HG02870 (cell line): ENCODE results near the gene MCM10.
"Not testable (repeated sequence)": the region's sequence is repeated elsewhere in the genome, so short reads cannot be mapped to it uniquely, and the experiment has no call there.

Experiments
- ATAC-seq: cut with Tn5 transposase; IDR thresholded peaks from one replicate; pipeline ENCODE4 v1.9.1; 2021; ENCODE audit warnings: mild to moderate bottlenecking, moderate library complexity; ENCODE audit not compliant: unreplicated experiment

The MCM10 gene

GRCh38 chr10:13160934-13161856, at the start of gene MCM10:
Gene MCM10 (plus strand): TSS chr10:13161558. CDS start chr10:13164203, 2,645 bp downstream.
- ATAC-seq, result peak; percentile 99

- ATAC-seq, result no peak
Observed at GRCh38 chr10:13113544-13113943, 47.8 kb upstream of the MCM10 start.

DNA sequence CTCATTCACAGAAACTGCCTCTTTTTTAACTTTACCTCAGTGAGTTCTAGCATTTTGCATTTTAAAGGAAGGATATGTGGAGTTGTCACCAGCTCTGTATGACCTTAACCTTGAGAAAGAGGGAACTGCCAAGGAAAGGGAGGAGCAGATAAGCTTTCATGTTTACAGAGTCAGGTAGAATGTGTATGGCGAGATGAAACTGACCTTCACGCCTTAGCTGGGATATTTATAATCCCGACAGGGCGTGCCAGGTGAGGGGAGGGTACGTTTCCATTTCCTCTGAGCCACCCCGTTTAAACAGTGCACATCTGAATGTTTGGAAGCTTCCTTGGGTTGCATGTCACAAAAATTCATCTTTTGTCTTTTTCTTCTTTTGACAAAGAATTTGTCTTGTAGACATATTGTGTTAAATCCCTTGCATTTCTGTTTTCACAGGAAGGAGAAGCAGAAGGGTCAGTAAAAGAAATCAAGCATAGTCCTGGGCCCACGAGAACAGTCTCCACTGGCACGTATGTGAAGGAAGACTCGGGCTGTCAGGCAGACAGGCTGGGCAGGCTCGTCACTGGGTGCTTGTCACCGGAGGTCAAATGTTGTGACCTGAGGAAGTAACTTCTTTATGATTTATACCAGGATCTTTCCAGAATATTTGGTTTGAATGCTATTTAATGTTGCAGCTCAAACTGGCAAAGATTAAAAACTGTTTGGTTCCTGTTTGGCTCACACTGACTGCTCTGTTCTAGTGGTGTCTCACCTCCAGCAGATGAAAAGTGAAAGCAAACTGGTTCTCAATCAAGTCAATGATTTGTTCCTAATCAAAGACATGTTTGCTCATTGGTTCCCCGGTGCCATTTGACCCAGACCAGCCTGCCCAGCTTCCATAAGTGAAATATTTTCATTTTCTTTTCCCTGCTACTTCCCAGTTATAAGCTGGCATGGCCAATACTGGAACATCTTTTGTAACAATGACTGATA, 45.2 kb upstream of the MCM10 start:
- ATAC-seq, result no peak

DNA sequence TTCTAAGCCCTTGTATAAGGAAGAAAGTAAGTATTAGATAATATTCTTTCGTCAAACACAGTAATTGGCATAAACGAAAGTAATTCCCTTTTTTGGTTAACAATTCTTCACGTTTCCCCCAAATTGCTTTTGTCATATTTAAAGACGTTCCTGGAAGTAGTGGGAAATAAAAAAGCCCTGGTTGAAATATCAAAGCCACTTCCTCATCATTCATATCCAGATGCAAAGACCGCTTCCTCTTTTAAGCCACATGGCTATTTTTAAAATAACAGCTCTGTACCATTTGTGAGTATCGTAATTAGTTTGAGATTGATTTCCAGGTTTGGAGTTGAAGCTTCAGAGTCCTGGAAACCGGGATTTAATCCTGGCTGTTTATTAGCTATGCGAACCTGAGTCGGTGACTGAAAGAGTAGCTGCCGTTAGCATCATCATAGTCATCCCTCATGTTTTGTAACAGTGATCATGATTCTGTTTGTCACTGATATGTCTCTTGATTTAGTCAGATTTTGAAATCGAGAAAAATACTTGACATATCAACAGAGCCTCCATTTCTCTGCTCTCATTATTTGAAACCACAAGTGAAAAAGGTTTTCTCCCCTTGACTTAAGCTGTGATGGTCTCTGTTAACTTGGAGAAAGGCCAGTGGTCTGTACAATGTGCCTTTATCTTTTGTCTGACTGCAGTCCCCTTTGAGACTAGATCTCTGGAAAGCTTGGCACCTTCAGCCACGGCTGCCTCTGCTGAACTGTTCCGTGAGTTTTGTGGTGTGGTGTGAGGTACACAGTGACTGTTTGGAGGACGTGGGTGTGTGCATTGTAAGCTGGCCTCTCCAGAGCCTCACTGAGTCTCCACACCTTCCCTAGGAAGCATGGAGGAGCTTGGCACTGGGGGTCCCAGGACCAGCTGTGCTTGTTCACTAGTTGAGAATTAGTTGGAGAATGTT, 43.2 kb upstream of the MCM10 start:
- no peak for ATAC-seq

- no peak for ATAC-seq
Observed at GRCh38 chr10:13118784-13119410, 42.5 kb upstream of the MCM10 start.

DNA sequence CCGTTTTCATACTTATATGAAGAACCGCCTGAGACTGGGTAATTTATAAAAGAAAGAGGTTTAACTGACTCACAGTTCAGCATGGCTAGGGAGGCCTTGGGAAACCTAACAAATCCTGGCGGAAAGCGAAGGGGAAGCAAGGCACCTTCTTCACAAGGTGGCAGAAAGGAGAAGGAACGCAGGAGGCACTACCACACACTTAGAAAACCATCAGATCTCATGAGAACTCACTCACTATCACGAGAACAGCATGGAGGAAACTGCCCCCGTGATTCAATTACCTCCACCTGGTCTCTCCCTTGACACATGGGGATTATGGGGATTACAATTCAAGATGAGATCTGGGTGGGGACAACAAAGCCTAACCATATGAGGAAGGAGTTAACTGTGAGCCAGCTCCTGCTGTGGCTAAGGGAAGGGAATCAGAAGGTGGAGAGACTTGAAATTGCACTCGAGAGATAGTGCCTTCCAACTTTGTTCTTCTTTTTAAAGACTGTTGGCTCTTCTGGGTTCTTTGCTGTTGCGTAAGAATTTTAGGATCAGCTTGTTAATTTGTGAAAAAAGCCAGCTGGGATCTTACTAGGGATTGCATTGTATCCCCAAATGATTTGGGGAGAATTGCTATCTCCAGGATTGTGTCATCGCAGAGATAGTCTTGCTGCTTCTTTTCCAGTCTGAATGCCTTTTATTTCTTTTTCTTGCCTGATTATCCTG, 40.4 kb upstream of the MCM10 start:
- ATAC-seq, result peak; percentile 16

- ATAC-seq, result no peak
Observed at GRCh38 chr10:13121500-13121854, 39.9 kb upstream of the MCM10 start.

DNA sequence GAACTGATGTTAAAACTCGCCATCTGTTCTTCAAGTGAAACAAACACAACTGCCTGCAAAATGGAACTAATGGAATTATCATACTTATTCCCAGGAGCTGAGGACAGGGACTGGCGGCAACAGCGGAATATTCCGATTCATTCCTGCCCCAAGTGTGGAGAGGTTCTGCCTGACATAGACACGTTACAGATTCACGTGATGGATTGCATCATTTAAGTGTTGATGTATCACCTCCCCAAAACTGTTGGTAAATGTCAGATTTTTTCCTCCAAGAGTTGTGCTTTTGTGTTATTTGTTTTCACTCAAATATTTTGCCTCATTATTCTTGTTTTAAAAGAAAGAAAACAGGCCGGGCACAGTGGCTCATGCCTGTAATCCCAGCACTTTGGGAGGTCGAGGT, 24.7 kb upstream of the MCM10 start:
- no peak for ATAC-seq

- no peak for ATAC-seq
Observed at GRCh38 chr10:13139150-13139549, 22.2 kb upstream of the MCM10 start.

GRCh38 chr10:13139676-13140075, 21.7 kb upstream of the MCM10 start:
- no peak for ATAC-seq

DNA sequence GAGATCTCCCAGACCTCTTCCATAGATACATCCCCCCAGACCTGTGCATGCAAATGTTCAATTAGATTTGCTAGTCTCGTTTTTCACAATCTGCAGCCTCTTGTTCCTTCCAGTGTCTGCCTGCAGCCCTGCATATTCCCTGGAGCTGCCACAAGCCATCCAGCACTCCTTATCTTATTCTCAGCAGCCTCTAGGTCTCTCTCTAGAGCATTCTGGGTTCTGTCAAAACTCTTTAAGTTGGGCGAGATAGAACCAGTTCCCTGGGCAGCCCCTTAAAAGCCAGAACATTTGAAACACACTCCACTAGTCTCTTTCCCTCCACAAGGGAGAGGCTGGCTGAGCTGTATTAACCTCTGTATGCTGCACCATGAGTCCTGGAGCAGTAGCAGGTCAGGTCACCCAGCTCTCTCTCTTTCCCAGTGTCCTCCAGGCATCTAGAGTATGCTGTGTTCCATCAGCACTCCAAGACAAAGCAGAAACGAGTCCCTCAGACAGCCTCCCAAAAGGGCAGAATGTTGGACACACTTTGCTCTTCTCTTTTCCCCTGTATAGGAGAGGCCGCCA, 20.6 kb upstream of the MCM10 start:
- no peak for ATAC-seq

- no peak for ATAC-seq
Observed at GRCh38 chr10:13143766-13144165, 17.6 kb upstream of the MCM10 start.

- no peak for ATAC-seq
Observed at GRCh38 chr10:13144814-13145213, 16.5 kb upstream of the MCM10 start.

GRCh38 chr10:13146379-13146778, 15.0 kb upstream of the MCM10 start:
- ATAC-seq, result no peak

GRCh38 chr10:13147161-13147560, 14.2 kb upstream of the MCM10 start:
- no peak for ATAC-seq

DNA sequence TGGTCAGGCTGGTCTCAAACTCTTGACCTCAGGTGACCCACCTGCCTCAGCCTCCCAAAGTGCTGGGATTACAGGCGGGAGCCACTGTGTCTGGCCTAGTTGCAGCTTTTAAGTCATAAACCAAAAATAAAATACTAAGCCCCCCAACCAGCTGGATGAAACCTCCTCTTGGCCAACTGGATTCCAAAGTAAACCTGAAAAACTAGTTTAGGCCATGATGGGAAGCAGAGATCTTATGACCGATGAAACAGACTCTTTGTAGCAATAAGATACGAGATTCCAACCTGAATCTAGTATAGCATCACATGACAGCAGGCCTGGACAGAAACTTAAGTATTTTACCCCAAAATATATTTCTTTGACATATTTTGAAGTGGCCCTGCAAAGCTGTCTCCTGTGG, 9.1 kb upstream of the MCM10 start:
- ATAC-seq, result no peak

DNA sequence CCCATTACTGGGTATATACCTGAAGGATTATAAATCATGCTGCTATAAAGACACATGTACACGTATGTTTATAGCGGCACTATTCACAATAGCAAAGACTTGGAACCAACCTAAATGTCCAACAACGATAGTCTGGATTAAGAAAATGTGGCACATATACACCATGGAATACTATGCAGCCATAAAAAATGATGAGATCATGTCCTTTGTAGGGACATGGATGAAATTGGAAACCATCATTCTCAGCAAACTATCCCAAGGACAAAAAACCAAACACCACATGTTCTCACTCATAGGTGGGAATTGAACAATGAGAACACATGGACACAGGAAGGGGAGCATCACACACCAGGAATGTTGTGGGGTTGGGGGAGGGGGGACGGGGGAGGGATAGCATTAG, 5.5 kb upstream of the MCM10 start:
- ATAC-seq, result not testable (repeated sequence)

- no peak for ATAC-seq
Observed at GRCh38 chr10:13158401-13158800, 3.0 kb upstream of the MCM10 start.

DNA sequence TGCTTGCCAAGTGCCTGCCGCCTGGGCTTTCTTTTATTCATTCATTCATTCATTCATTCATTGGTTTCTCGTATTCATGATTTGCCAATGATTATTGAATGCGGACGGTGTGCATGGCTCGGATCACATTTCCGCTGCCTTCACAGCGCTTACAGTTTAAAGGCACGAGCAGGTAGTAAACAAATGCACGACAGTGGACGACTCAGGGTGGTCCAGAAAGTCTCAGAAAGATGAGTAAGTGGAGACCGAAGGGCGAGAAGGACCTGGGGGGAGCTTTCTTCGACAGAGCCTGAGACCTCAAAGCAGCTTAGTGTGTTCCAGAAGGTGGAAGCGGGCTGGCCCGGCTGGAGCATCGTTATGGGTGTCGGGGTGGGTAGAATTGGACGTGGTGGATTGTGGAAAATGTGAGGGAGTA, 506 bp downstream of the MCM10 start:
- ATAC-seq, result no peak
